Muscle of leg (tissue), 11 donors: Measurements from ENCODE around the gene BCO2. TPM values are rescaled to one million over a fixed set of nuclear protein-coding genes. Genes with fewer than 3 reads are reported as not detected.

Source experiments
- DNase-seq: peaks from one replicate; pipeline ENCODE4 v3.0.0; 2013
- H3K27ac ChIP-seq: one replicate; pipeline ENCODE4 v1.5.1; 2013; ENCODE audit warnings: mild to moderate bottlenecking, low read length, control low read depth
- H3K27me3 ChIP-seq: one replicate; pipeline ENCODE4 v1.6.1; 2013; ENCODE audit warnings: low read length; ENCODE audit not compliant: control insufficient read depth, insufficient read depth
- H3K36me3 ChIP-seq: one replicate; pipeline ENCODE4 v1.6.1; 2013; ENCODE audit warnings: low read length; ENCODE audit not compliant: control insufficient read depth, insufficient read depth
- H3K4me1 ChIP-seq: one replicate; pipeline ENCODE4 v1.6.1; 2013; ENCODE audit warnings: low read length; ENCODE audit not compliant: control insufficient read depth, insufficient read depth
- H3K4me3 ChIP-seq: one replicate; pipeline ENCODE4 v1.5.1; 2013; ENCODE audit warnings: low read length, control low read depth
- H3K9me3 ChIP-seq: replicated peaks from 2 replicates; pipeline ENCODE4 v1.6.1; 2013; ENCODE audit warnings: low read depth, low read length; ENCODE audit not compliant: control insufficient read depth
- WGBS: methylation state at CpG from one replicate; pipeline ENCODE4 v1.1.5; 2013; ENCODE audit warnings: missing lambda C conversion rate; ENCODE audit not compliant: insufficient coverage; 5-methylcytosine and 5-hydroxymethylcytosine counted together
- polyA plus RNA-seq, 8 donors: library from polyadenylated mRNA; unstranded; fragments of 120-200 nt; gene quantifications; one replicate each; pipeline versions ENCODE4 v1.2.1 to v1.2.3, GENCODE V29; 2013; ENCODE audit warnings: inconsistent platforms in 1 of 8, low replicate concordance in 1 of 8; ENCODE audit not compliant: insufficient read length in 8 of 8, insufficient read depth in 1 of 8
- total RNA-seq: library from RNA; stranded (reverse); fragments of 120-200 nt; gene quantifications from one replicate; pipeline ENCODE4 v1.2.4, GENCODE V29; 2013

BCO2 gene
- total and polyA plus RNA-seq, 9 donors, result 5.3 to 13.6 (median 8.3) TPM

GRCh38 chr11:112267188-112267591 is 91.9 kb downstream of the BCO2 start:
- Histone ChIP-seq H3K4me1 (peaks cover 3% of the 10 kb centered on the region), H3K36me3 (no peaks in the 10 kb centered on the region), H3K9me3 (no peaks in the 10 kb centered on the region), H3K27ac (no peak overlapping the region), H3K27me3 (no peaks in the 10 kb centered on the region), H3K4me3 (no peak overlapping the region)
- 21% methylated on average over 3 of the region's 5 CpGs for WGBS
- no peak for DNase-seq

GRCh38 chr11:112268406-112268805 is 93.1 kb downstream of the BCO2 start:
- H3K27me3 ChIP-seq, result no peaks in the 10 kb centered on the region
- no peaks in the 10 kb centered on the region for H3K9me3 ChIP-seq
- no peak overlapping the region for H3K27ac ChIP-seq
- no peak for DNase-seq
- no peak overlapping the region for H3K4me3 ChIP-seq
- peaks cover 3% of the 10 kb centered on the region for H3K4me1 ChIP-seq
- H3K36me3 ChIP-seq, result no peaks in the 10 kb centered on the region
- 80% methylated on average over 2 of the region's 5 CpGs for WGBS

Other genes starting within 250 kb of the BCO2 start
- gene DIXDC1, start 238.2 kb upstream of the BCO2 start, total RNA-seq, result 16.0 TPM
- 10 to 100 TPM; 13.1 to 23.6 (median 15.7) TPM for gene DIXDC1, start 238.2 kb upstream of the BCO2 start, polyA plus RNA-seq
- 34.5 TPM for gene DLAT, start 150.1 kb upstream of the BCO2 start, total RNA-seq
- 10 to 100 TPM; 27.6 to 40.9 (median 37.6) TPM for gene DLAT, start 150.1 kb upstream of the BCO2 start, polyA plus RNA-seq
- 1.1 TPM for gene PIH1D2, start 101.5 kb upstream of the BCO2 start, total RNA-seq
- 1 to 10 TPM; 1.0 to 1.6 (median 1.3) TPM for gene PIH1D2, start 101.5 kb upstream of the BCO2 start, polyA plus RNA-seq
- 25.5 TPM for gene NKAPD1, start 101.2 kb upstream of the BCO2 start, total RNA-seq
- gene NKAPD1, start 101.2 kb upstream of the BCO2 start, polyA plus RNA-seq, result 10 to 100 TPM; 26.3 to 33.1 (median 29.5) TPM
- 77.2 TPM for gene TIMM8B, start 88.8 kb upstream of the BCO2 start, total RNA-seq
- 10 to 100 TPM; 46.6 to 60.5 (median 52.8) TPM for gene TIMM8B, start 88.8 kb upstream of the BCO2 start, polyA plus RNA-seq
- 86.3 TPM for gene SDHD, start 88.6 kb upstream of the BCO2 start, total RNA-seq
- gene SDHD, start 88.6 kb upstream of the BCO2 start, polyA plus RNA-seq, result 100 to 1,000 TPM in 3 of 8 donors, 10 to 100 TPM in 5; 86.4 to 109 (median 99.4) TPM
- 0.31 TPM for gene IL18, start 11.4 kb upstream of the BCO2 start, total RNA-seq
- 1 to 10 TPM in 3 of 8 donors, under 1 TPM in 5; 0.41 to 3.8 (median 0.69) TPM for gene IL18, start 11.4 kb upstream of the BCO2 start, polyA plus RNA-seq
- gene TEX12, start 8.1 kb upstream of the BCO2 start, total RNA-seq, result 0.22 TPM
- under 1 TPM in 5 of 8 donors, not detected in 3; 0.14 to 0.29 (median 0.23) TPM for gene TEX12, start 8.1 kb upstream of the BCO2 start, polyA plus RNA-seq
- 23.1 TPM for gene PTS, start 50.9 kb downstream of the BCO2 start, total RNA-seq
- gene PTS, start 50.9 kb downstream of the BCO2 start, polyA plus RNA-seq, result 10 to 100 TPM; 14.9 to 26.3 (median 19.0) TPM
- not detected for gene PLET1, start 85.3 kb downstream of the BCO2 start, total RNA-seq
- gene PLET1, start 85.3 kb downstream of the BCO2 start, polyA plus RNA-seq, result not detected